Vagina (tissue), 2 donors: ENCODE data around the gene MAN2B2.

Experiments
- POLR2A ChIP-seq, 2 donors: fragments of 450-650 bp; IDR thresholded peaks; one replicate each; pipeline ENCODE4 v1.6.1; 2017; ENCODE audit warnings: antibody characterized with exemption in 2 of 2, mild to moderate bottlenecking in 2 of 2, moderate library complexity in 2 of 2
- POLR2AphosphoS5 ChIP-seq, 2 donors: sonication (generic); formaldehyde crosslinking; IDR thresholded peaks; one replicate each; pipeline ENCODE4 v1.9.0; 2017; ENCODE audit warnings: antibody characterized with exemption in 2 of 2, mild to moderate bottlenecking in 2 of 2, low read depth in 1 of 2; ENCODE audit not compliant: insufficient read depth in 1 of 2
- TF ChIP-seq, protein P1 (sequence below), 3 experiments: fragments of 450-650 bp in 2 of 3; fragments of 200-600 bp in 1 of 3; sonication (generic) in 1 of 3; IDR thresholded peaks; one replicate each; pipeline ENCODE4 v1.5.1; 2017 to 2019; ENCODE audit warnings: antibody characterized with exemption in 3 of 3, mild to moderate bottlenecking in 2 of 3, moderate library complexity in 2 of 3

- TF ChIP-seq, protein P1, sequence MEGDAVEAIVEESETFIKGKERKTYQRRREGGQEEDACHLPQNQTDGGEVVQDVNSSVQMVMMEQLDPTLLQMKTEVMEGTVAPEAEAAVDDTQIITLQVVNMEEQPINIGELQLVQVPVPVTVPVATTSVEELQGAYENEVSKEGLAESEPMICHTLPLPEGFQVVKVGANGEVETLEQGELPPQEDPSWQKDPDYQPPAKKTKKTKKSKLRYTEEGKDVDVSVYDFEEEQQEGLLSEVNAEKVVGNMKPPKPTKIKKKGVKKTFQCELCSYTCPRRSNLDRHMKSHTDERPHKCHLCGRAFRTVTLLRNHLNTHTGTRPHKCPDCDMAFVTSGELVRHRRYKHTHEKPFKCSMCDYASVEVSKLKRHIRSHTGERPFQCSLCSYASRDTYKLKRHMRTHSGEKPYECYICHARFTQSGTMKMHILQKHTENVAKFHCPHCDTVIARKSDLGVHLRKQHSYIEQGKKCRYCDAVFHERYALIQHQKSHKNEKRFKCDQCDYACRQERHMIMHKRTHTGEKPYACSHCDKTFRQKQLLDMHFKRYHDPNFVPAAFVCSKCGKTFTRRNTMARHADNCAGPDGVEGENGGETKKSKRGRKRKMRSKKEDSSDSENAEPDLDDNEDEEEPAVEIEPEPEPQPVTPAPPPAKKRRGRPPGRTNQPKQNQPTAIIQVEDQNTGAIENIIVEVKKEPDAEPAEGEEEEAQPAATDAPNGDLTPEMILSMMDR (IDR thresholded peaks at IDR 0.05) = no peak
- TF ChIP-seq POLR2AphosphoS5 (IDR thresholded peaks at IDR 0.05; ENCODE audit: insufficient read depth in 1 of 2, low read depth in 1 of 2) (no peak), POLR2A (IDR thresholded peaks at IDR 0.05) (no peak)
Measured at GRCh38 chr4:6539009-6539764, 35.8 kb upstream of the MAN2B2 start.
